K562 (cell line): ENCODE results near the gene DNAJB6. TPM values are rescaled to one million over a fixed set of nuclear protein-coding genes. Genes with fewer than 3 reads are reported as not detected.

ENCODE experiments used
- ATAC-seq: fragments of 200-7000 bp; cut with Tn5 transposase; 3 replicates; pipeline ENCODE4 v1.9.1; 2020; ENCODE audit warnings: moderate library complexity
- BruUV-seq: library from RNA; stranded (reverse); fragments of 400-500 nt; replicated peaks from 2 replicates; lab custom pipeline; 2021; lab: Mats Ljungman, UMichigan
- CTCF ChIA-PET: fragments of 300-600 bp; formaldehyde crosslinking; extraction: SDS; loops from one replicate; lab custom pipeline; 2021; ENCODE audit warnings: low intra/inter-chr PET ratio; lab: Yijun Ruan, JAX
- POLR2A ChIA-PET: fragments of 300-600, 350-650 bp; sonication (Branson Sonifier 250); formaldehyde crosslinking; extraction: SDS; loops from one replicate; lab custom pipeline; 2021; ENCODE audit warnings: antibody characterized with exemption, inconsistent platforms; lab: Yijun Ruan, JAX
- DNase-seq, 4 experiments: peaks; one replicate each; pipeline versions ENCODE4 v3.0.0 to v3.0.0-alpha.2; 2011 to 2018; ENCODE audit warnings: low spot score in 3 of 4, mixed read lengths in 3 of 4; ENCODE audit errors: extremely low read depth in 1 of 4
- FAIRE-seq: peaks from 2 replicates; lab custom pipeline; 2011; peaks lifted over from hg19 to GRCh38; lab: Jason Lieb, UNC
- H2AFZ ChIP-seq: 2 replicates; pipeline ENCODE4 v1.6.0; 2011; ENCODE audit warnings: low read depth, low read length, control low read depth, inconsistent platforms
- H3K27ac ChIP-seq: fragments of 200-600 bp; 3 replicates; pipeline ENCODE4 v1.8.0; 2011; ENCODE audit warnings: low read depth, mild to moderate bottlenecking, control low read depth, inconsistent platforms, low read length, moderate library complexity, mixed read lengths; ENCODE audit errors: extremely low read depth
- H3K27me3 ChIP-seq, 2 experiments: fragments of 300-600 bp in 1 of 2; 2 replicates in 1 of 2; 3 replicates in 1 of 2; pipeline versions ENCODE4 v1.6.0 to v1.8.0; 2011; ENCODE audit warnings: inconsistent platforms in 2 of 2, low read length in 2 of 2, mild to moderate bottlenecking in 1 of 2, mixed read lengths in 1 of 2, moderate library complexity in 1 of 2; ENCODE audit not compliant: control insufficient read depth in 2 of 2, insufficient read depth in 2 of 2
- H3K36me3 ChIP-seq: fragments of 300-600 bp; 3 replicates; pipeline ENCODE4 v1.8.0; 2011; ENCODE audit warnings: mild to moderate bottlenecking, low read length, inconsistent platforms; ENCODE audit not compliant: control insufficient read depth, insufficient read depth
- H3K4me1 ChIP-seq, 2 experiments: fragments of 200-600 bp in 1 of 2; replicated peaks in 1 of 2; 2 replicates in 1 of 2; 3 replicates in 1 of 2; pipeline versions ENCODE4 v1.5.1 to v1.8.0; 2011; ENCODE audit warnings: inconsistent platforms in 2 of 2, low read length in 2 of 2, mild to moderate bottlenecking in 1 of 2, mixed read lengths in 1 of 2, moderate library complexity in 1 of 2; ENCODE audit not compliant: control insufficient read depth in 2 of 2, insufficient read depth in 2 of 2
- H3K4me2 ChIP-seq: 2 replicates; pipeline ENCODE4 v1.6.1; 2011; ENCODE audit warnings: low read length, control low read depth, inconsistent platforms, mixed read lengths; ENCODE audit not compliant: insufficient read depth
- H3K4me3 ChIP-seq: fragments of 200-600 bp; sonication (generic), shearing (Covaris generic); 2 replicates; pipeline ENCODE4 v1.5.1; 2016; ENCODE audit warnings: control low read depth, inconsistent platforms
- H3K79me2 ChIP-seq: fragments of 200-600 bp; 3 replicates; pipeline ENCODE4 v1.8.0; 2011; ENCODE audit warnings: low read length, inconsistent platforms; ENCODE audit not compliant: control insufficient read depth, insufficient read depth
- H3K9ac ChIP-seq, 2 experiments: 2 replicates each; pipeline versions ENCODE4 v1.6.0 to v1.6.1; 2011; ENCODE audit warnings: low read depth in 2 of 2, low read length in 2 of 2, control low read depth in 1 of 2, inconsistent platforms in 1 of 2, mild to moderate bottlenecking in 1 of 2, mixed read lengths in 1 of 2; ENCODE audit not compliant: insufficient read depth in 1 of 2
- H3K9me1 ChIP-seq: one replicate; pipeline ENCODE4 v1.6.0; 2011; ENCODE audit warnings: inconsistent platforms, mild to moderate bottlenecking, low read length, moderate library complexity; ENCODE audit not compliant: control insufficient read depth, insufficient read depth
- H3K9me3 ChIP-seq: replicated peaks from 2 replicates; pipeline ENCODE4 v1.5.1; 2011; ENCODE audit warnings: low read depth, low read length, inconsistent platforms; ENCODE audit not compliant: control insufficient read depth, insufficient read depth
- H4K20me1 ChIP-seq: replicated peaks from 2 replicates; pipeline ENCODE4 v1.6.1; 2011; ENCODE audit warnings: low read length, inconsistent platforms, mixed read lengths; ENCODE audit not compliant: control insufficient read depth, insufficient read depth
- C11orf30 ChIP-seq: fragments of 450-650 bp; IDR thresholded peaks from 2 replicates; pipeline ENCODE4 v1.6.1; 2016; ENCODE audit warnings: low read depth, mild to moderate bottlenecking
- HDAC6 ChIP-seq: IDR thresholded peaks from 2 replicates; pipeline ENCODE4 v1.6.1; 2012; ENCODE audit warnings: low read depth, mild to moderate bottlenecking, control low read depth, inconsistent platforms, low read length, moderate library complexity
- MAFF ChIP-seq: IDR thresholded peaks from 2 replicates; pipeline ENCODE4 v1.6.1; 2012; ENCODE audit warnings: low read length, improper control_type of control experiment
- MAFG ChIP-seq: fragments of 450-650 bp; conservative IDR thresholded peaks from 2 replicates; pipeline ENCODE4 v1.6.1; 2016; ENCODE audit warnings: missing genetic modification characterization, missing compliant biosample characterization
- PRMT5 ChIP-seq: sonication (generic); formaldehyde crosslinking; IDR thresholded peaks from 2 replicates; pipeline ENCODE4 v1.5.0; 2020; ENCODE audit warnings: missing genetic modification reagents
- U2AF2 ChIP-seq: fragments of 200-400 bp; formaldehyde crosslinking; optimal IDR thresholded peaks from 2 replicates; pipeline ENCODE3; 2017; ENCODE audit warnings: low read depth, mild to moderate bottlenecking, low read length
- ZNF121 ChIP-seq: sonication (generic); formaldehyde crosslinking; conservative IDR thresholded peaks from 2 replicates; pipeline ENCODE4 v1.8.0; 2022; ENCODE audit warnings: missing genetic modification reagents
- ZNF282 ChIP-seq: sonication (generic); formaldehyde crosslinking; IDR thresholded peaks from 2 replicates; pipeline ENCODE4 v1.8.1; 2023; ENCODE audit warnings: missing genetic modification reagents
- ZNF316 ChIP-seq: fragments of 450-650 bp; IDR thresholded peaks from 2 replicates; pipeline ENCODE4 v1.6.1; 2016
- WGBS: fragments of 100-300 bp; shearing (Covaris generic); methylation state at CpG from one replicate; pipeline ENCODE4 v1.1.6; 2016; ENCODE audit warnings: low coverage, mixed read lengths; ENCODE audit not compliant: insufficient coverage; ENCODE audit errors: missing lambda C conversion rate; 5-methylcytosine and 5-hydroxymethylcytosine counted together
- in situ Hi-C: fragments of 300-500 bp; cut with MboI; formaldehyde crosslinking; loops from 4 replicates; pipeline ENCODE4 v1.15.0; 2018; ENCODE audit warnings: inconsistent platforms, mixed read lengths
- intact Hi-C: fragments of 100-400 bp; cut with micrococcal nuclease; formaldehyde crosslinking; loops from 2 replicates; pipeline ENCODE4 v1.14.2; 2022
- polyA plus RNA-seq, 8 experiments: library from polyadenylated mRNA; depleted of rRNA in 4 of 8; stranded (reverse) in 5 of 8; unstranded in 3 of 8; fragments of >200 nt; fragmentation: Nextera tagmentation in 2 of 8; fragmentation: Illumina TruSeq in 1 of 8; extraction: Ambion mirVana in 2 of 8; extraction: Trizol in 1 of 8; gene quantifications; 2 replicates each; pipeline versions ENCODE4 v1.2.1 to v1.2.3, GENCODE V29; 2011 to 2014; ENCODE audit warnings: inconsistent platforms in 1 of 8, missing spikeins in 1 of 8
- total RNA-seq, 7 experiments: library from RNA; depleted of rRNA in 6 of 7; stranded (reverse); fragments of >200 nt in 6 of 7; fragmentation: Illumina TruSeq in 2 of 7; extraction: Trizol in 2 of 7; gene quantifications; 2 replicates each; pipeline versions ENCODE4 v1.2.1 to v1.2.3, GENCODE V29; 2011 to 2021; ENCODE audit warnings: low replicate concordance in 1 of 7
- TF ChIP-seq, protein P1 (sequence below): IDR thresholded peaks from 2 replicates; pipeline ENCODE4 v1.6.1; 2011; ENCODE audit not compliant: insufficient read length; ENCODE audit errors: extremely low read depth

DNAJB6 gene
- total and polyA plus RNA-seq, 9 of the 15 experiments (the other 6 are each of a cell fraction or from before 2014, with no cell fraction given), result 84.5 to 158 (median 135) TPM

GRCh38 chr7:157378390-157378789 lies 41.6 kb downstream of the DNAJB6 start:
- peaks cover 50% of the 10 kb centered on the region for H4K20me1 ChIP-seq
- no peaks in the 10 kb centered on the region for H3K27me3 ChIP-seq
- H3K4me3 ChIP-seq, result no peak overlapping the region
- H3K79me2 ChIP-seq, result peaks cover 84% of the 10 kb centered on the region
- no peak for DNase-seq
- H3K27ac ChIP-seq, result no peak overlapping the region
- H3K36me3 ChIP-seq, result peaks cover 91% of the 10 kb centered on the region
- ATAC-seq, result no peak
- FAIRE-seq, result no peak
- intact Hi-C loops, result no loop called here
- no peaks in the 10 kb centered on the region; a peak in 1 of 5 replicates for H3K4me1 ChIP-seq
- WGBS, result 93% methylated on average over 16 of the region's 16 CpGs
- peaks cover 7% of the 10 kb centered on the region for H3K9me1 ChIP-seq
- ChIA-PET POLR2A (interaction anchor here (0.7 to 1.0 kb wide), 4 partner anchors 9 to 20 kb away, joined by 4 to 6 read pairs (median 4); no protein-coding TSS in a partner anchor), CTCF (no interaction called here)
- TF ChIP-seq HDAC6 (no peak), MAFF (0 out of 2 replicates have a peak, but pooled peaks have one; percentile 18), MAFG (tag) (peak; percentile 19; the same call in 1 of the 2 replicates), ZNF316 (peak; percentile 54), C11orf30 (0 out of 2 replicates have a peak, but pooled peaks have one; percentile 26)
- no peaks in the 10 kb centered on the region for H3K9me3 ChIP-seq
- H3K4me2 ChIP-seq, result no peak overlapping the region
- H2AFZ ChIP-seq, result no peak overlapping the region
- H3K9ac ChIP-seq, result 0 out of 4 replicates have a peak overlapping the region, but pooled peaks of 1 of the 2 experiments have one; percentile 38
- in situ Hi-C loops, result no loop called here
- BruUV-seq, result no TSS peak

DNA sequence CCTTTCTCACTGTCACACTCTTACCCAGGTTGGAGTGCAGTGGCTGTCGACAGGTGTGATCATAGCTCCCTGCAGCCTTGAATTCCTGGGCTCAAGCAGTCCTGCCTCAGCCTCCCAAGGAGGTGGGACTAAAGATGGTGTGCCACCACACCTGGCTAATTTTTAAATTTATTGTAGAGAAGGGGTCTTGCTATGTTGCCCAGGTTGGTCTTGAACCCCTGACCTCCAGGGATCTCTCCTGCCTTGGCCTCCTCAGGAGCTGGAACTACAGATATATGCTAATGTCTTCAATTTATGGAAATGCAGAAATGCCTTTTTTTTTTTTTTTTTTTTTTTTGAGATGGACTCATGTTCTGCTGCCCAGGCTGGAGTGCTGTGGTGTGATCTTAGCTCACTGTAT lies 42.7 kb downstream of the DNAJB6 start:
- peak; percentile 81 for TF ChIP-seq ZNF121 (CRISPR knock-in tag)
- TF ChIP-seq ZNF282 (CRISPR knock-in tag), result no peak
- TF ChIP-seq, protein P1, sequence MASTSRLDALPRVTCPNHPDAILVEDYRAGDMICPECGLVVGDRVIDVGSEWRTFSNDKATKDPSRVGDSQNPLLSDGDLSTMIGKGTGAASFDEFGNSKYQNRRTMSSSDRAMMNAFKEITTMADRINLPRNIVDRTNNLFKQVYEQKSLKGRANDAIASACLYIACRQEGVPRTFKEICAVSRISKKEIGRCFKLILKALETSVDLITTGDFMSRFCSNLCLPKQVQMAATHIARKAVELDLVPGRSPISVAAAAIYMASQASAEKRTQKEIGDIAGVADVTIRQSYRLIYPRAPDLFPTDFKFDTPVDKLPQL, result no peak
- no peak for TF ChIP-seq PRMT5 (CRISPR knock-in tag)
- no peak for TF ChIP-seq U2AF2
- TF ChIP-seq, all 486 proteins: peak for 1
- H3K79me2 ChIP-seq, result peaks cover 73% of the 10 kb centered on the region
- H3K9me3 ChIP-seq, result no peaks in the 10 kb centered on the region
- DNase-seq (no peak), FAIRE-seq (no peak), ATAC-seq (no peak)
- 96% methylated on average over 1 of the region's 1 CpG for WGBS
- ChIA-PET CTCF (interaction anchor here (0.6 kb wide), 1 partner anchor 96 kb away, joined by 3 read pairs; no protein-coding TSS in a partner anchor), POLR2A (interaction anchor here (0.8 to 1.0 kb wide), 3 partner anchors 8 to 41 kb away, joined by 3 to 6 read pairs (median 4); no protein-coding TSS in a partner anchor)
- H3K9me1 ChIP-seq, result peaks cover 7% of the 10 kb centered on the region
- H3K27me3 ChIP-seq, result no peaks in the 10 kb centered on the region
- peaks cover 91% of the 10 kb centered on the region for H3K36me3 ChIP-seq
- intact Hi-C loops, result no loop called here
- in situ Hi-C loops, result no loop called here
- BruUV-seq, result no TSS peak
- H3K27ac ChIP-seq, result no peak overlapping the region
- no peak overlapping the region for H3K4me2 ChIP-seq
- peaks cover 45% of the 10 kb centered on the region for H4K20me1 ChIP-seq
- no peaks in the 10 kb centered on the region; a peak in 1 of 5 replicates for H3K4me1 ChIP-seq
- H2AFZ ChIP-seq, result no peak overlapping the region
- H3K4me3 ChIP-seq, result no peak overlapping the region
- no peak overlapping the region; a peak in 1 of 4 replicates for H3K9ac ChIP-seq
